CD14-positive monocyte (primary cell): Measurements from ENCODE around the gene SLC24A4. TPM values are rescaled to one million over a fixed set of nuclear protein-coding genes. Genes with fewer than 3 reads are reported as not detected.

Source experiments
- DNase-seq, 3 donors: peaks; one replicate each; pipeline ENCODE4 v3.0.0-alpha.2; 2011 to 2022
- H2AFZ ChIP-seq: 2 replicates; pipeline ENCODE4 v1.6.0; 2012; ENCODE audit warnings: mild to moderate bottlenecking, low read depth, low read length, inconsistent platforms; ENCODE audit not compliant: insufficient read depth, poor library complexity, severe bottlenecking
- H3K27ac ChIP-seq, 2 donors: 1 replicate in 1 of 2; 2 replicates in 1 of 2; pipeline ENCODE4 v1.5.1; 2012 to 2013; ENCODE audit warnings: low read length in 2 of 2, control low read depth in 1 of 2, inconsistent platforms in 1 of 2, low read depth in 1 of 2, mild to moderate bottlenecking in 1 of 2
- H3K27me3 ChIP-seq, 2 donors: one replicate each; pipeline versions ENCODE4 v1.6.0 to v1.6.1; 2011 to 2013; ENCODE audit warnings: low read length in 2 of 2; ENCODE audit not compliant: control insufficient read depth in 2 of 2, insufficient read depth in 2 of 2
- H3K36me3 ChIP-seq, 2 donors: replicated peaks in 1 of 2; 1 replicate in 1 of 2; 2 replicates in 1 of 2; pipeline versions ENCODE4 v1.5.1 to v1.6.1; 2012 to 2013; ENCODE audit warnings: low read length in 2 of 2, control low read depth in 1 of 2, inconsistent platforms in 1 of 2, mild to moderate bottlenecking in 1 of 2; ENCODE audit not compliant: insufficient read depth in 2 of 2, control insufficient read depth in 1 of 2
- H3K4me1 ChIP-seq, 2 donors: 1 replicate in 1 of 2; 2 replicates in 1 of 2; pipeline versions ENCODE4 v1.5.1 to v1.6.1; 2012 to 2013; ENCODE audit warnings: low read length in 2 of 2, control low read depth in 1 of 2, inconsistent platforms in 1 of 2, mild to moderate bottlenecking in 1 of 2, moderate library complexity in 1 of 2; ENCODE audit not compliant: insufficient read depth in 2 of 2, control insufficient read depth in 1 of 2
- H3K4me2 ChIP-seq: replicated peaks from 2 replicates; pipeline ENCODE3; 2012; ENCODE audit warnings: low read length, moderate library complexity, mild to moderate bottlenecking; ENCODE audit not compliant: poor library complexity, severe bottlenecking; ENCODE audit errors: extremely low read depth
- H3K4me3 ChIP-seq, 3 experiments: fragments of 200-600 bp in 1 of 3; sonication (generic) in 1 of 3; replicated peaks in 1 of 3; 1 replicate in 2 of 3; 2 replicates in 1 of 3; pipeline ENCODE4 v1.5.1; 2011 to 2013; ENCODE audit warnings: low read length in 3 of 3, mild to moderate bottlenecking in 3 of 3, control low read depth in 2 of 3, low read depth in 2 of 3, inconsistent platforms in 1 of 3, moderate library complexity in 1 of 3
- H3K79me2 ChIP-seq: 2 replicates; pipeline ENCODE4 v1.6.0; 2012; ENCODE audit warnings: mild to moderate bottlenecking, control low read depth, inconsistent platforms, low read length, moderate library complexity; ENCODE audit not compliant: insufficient read depth
- H3K9ac ChIP-seq: 2 replicates; pipeline ENCODE4 v1.6.0; 2017; ENCODE audit warnings: low read length, mild to moderate bottlenecking; ENCODE audit not compliant: insufficient read depth, poor library complexity, severe bottlenecking
- H3K9me3 ChIP-seq, 2 donors: replicated peaks in 1 of 2; 1 replicate in 1 of 2; 2 replicates in 1 of 2; pipeline versions ENCODE4 v1.5.1 to v1.6.1; 2012 to 2013; ENCODE audit warnings: low read length in 2 of 2, control low read depth in 1 of 2; ENCODE audit not compliant: control insufficient read depth in 1 of 2, insufficient read depth in 1 of 2
- H4K20me1 ChIP-seq: 2 replicates; pipeline ENCODE4 v1.6.0; 2012; ENCODE audit warnings: mild to moderate bottlenecking, low read length, control low read depth, moderate library complexity; ENCODE audit not compliant: insufficient read depth
- H3K27ac Mint-ChIP-seq, 7 donors: one replicate each; pipeline ENCODE4 v1.8.0; 2020; ENCODE audit warnings: mild to moderate bottlenecking in 7 of 7, mixed read lengths in 7 of 7, moderate library complexity in 6 of 7, inconsistent platforms in 2 of 7
- H3K27me3 Mint-ChIP-seq, 3 donors: one replicate each; pipeline ENCODE4 v1.8.0; 2021 to 2022; ENCODE audit warnings: low read depth in 3 of 3, mild to moderate bottlenecking in 3 of 3, mixed read lengths in 3 of 3, moderate library complexity in 3 of 3, inconsistent platforms in 1 of 3
- H3K36me3 Mint-ChIP-seq, 2 donors: one replicate each; pipeline ENCODE4 v1.8.0; 2020; ENCODE audit warnings: mixed read lengths in 2 of 2, inconsistent platforms in 1 of 2, mild to moderate bottlenecking in 1 of 2
- H3K4me1 Mint-ChIP-seq: one replicate; pipeline ENCODE4 v1.8.0; 2020; ENCODE audit warnings: mild to moderate bottlenecking, mixed read lengths
- H3K4me3 Mint-ChIP-seq, 2 donors: one replicate each; pipeline ENCODE4 v1.8.0; 2020; ENCODE audit warnings: mild to moderate bottlenecking in 2 of 2, mixed read lengths in 2 of 2, moderate library complexity in 1 of 2
- H3K9me3 Mint-ChIP-seq, 7 donors: one replicate each; pipeline ENCODE4 v1.8.0; 2020 to 2022; ENCODE audit warnings: mixed read lengths in 7 of 7, mild to moderate bottlenecking in 6 of 7, moderate library complexity in 6 of 7, inconsistent platforms in 2 of 7
- CTCF ChIP-seq: fragments of 200-600 bp; IDR thresholded peaks from one replicate; pipeline ENCODE4 v1.8.0; 2022; ENCODE audit warnings: antibody characterized with exemption, mild to moderate bottlenecking
- WGBS: methylation state at CpG from one replicate; pipeline ENCODE4 v1.1.5; 2013; ENCODE audit warnings: missing lambda C conversion rate; ENCODE audit not compliant: insufficient coverage; 5-methylcytosine and 5-hydroxymethylcytosine counted together
- intact Hi-C, 2 donors: fragments of 100-400 bp; cut with micrococcal nuclease; formaldehyde crosslinking; loops; one replicate each; pipeline versions ENCODE4 v1.15.0 to v1.15.1; 2023
- polyA plus RNA-seq, 3 donors: library from polyadenylated mRNA; depleted of rRNA in 1 of 3; unstranded in 2 of 3; stranded (reverse) in 1 of 3; fragments of 300-500 nt in 2 of 3; fragments of >200 nt in 1 of 3; fragmentation: Illumina TruSeq in 2 of 3; gene quantifications; 1 replicate in 2 of 3; 2 replicates in 1 of 3; pipeline ENCODE4 v1.2.3, GENCODE V29; 2012 to 2021

SLC24A4 gene
- polyA plus RNA-seq, 3 donors: 20.0 to 41.9 (median 26.5) TPM

GRCh38 chr14:92481811-92482555, 159.0 kb downstream of the SLC24A4 start:
- Histone ChIP-seq H3K4me2 (no peak overlapping the region), H3K27me3 (no peaks in the 10 kb centered on the region), H3K9ac (no peak overlapping the region), H3K4me3 (peak overlapping the region in 1 of 3 experiments; percentile 11), H4K20me1 (peaks cover 18% of the 10 kb centered on the region), H3K79me2 (peaks cover 100% of the 10 kb centered on the region), H3K36me3 (peaks cover 31 to 58% of the 10 kb centered on the region in 2 donors), H2AFZ (no peak overlapping the region), H3K4me1 (peaks cover 29 to 75% of the 10 kb centered on the region in 2 donors), H3K9me3 (no peaks in the 10 kb centered on the region), H3K27ac (peak overlapping the region in 1 of 2 donors; percentile 43)
- peaks cover 68% of the 10 kb centered on the region for H3K4me1 Mint-ChIP-seq
- peaks cover 0 to 9% (median 0%) of the 10 kb centered on the region in 7 donors for H3K9me3 Mint-ChIP-seq
- intact Hi-C loops: no loop called here
- TF ChIP-seq CTCF: no peak
- no CpG with 5 or more reads among the region's 1 CpG for WGBS
- H3K27me3 Mint-ChIP-seq: peaks cover 0 to 3% (median 0%) of the 10 kb centered on the region in 3 donors
- peak overlapping the region in 1 of 2 donors; percentile 57 for H3K4me3 Mint-ChIP-seq
- H3K36me3 Mint-ChIP-seq: peaks cover 62 to 84% of the 10 kb centered on the region in 2 donors
- H3K27ac Mint-ChIP-seq: peak overlapping the region; percentile 18 to 86 (median 75)
- no peak for DNase-seq

DNA sequence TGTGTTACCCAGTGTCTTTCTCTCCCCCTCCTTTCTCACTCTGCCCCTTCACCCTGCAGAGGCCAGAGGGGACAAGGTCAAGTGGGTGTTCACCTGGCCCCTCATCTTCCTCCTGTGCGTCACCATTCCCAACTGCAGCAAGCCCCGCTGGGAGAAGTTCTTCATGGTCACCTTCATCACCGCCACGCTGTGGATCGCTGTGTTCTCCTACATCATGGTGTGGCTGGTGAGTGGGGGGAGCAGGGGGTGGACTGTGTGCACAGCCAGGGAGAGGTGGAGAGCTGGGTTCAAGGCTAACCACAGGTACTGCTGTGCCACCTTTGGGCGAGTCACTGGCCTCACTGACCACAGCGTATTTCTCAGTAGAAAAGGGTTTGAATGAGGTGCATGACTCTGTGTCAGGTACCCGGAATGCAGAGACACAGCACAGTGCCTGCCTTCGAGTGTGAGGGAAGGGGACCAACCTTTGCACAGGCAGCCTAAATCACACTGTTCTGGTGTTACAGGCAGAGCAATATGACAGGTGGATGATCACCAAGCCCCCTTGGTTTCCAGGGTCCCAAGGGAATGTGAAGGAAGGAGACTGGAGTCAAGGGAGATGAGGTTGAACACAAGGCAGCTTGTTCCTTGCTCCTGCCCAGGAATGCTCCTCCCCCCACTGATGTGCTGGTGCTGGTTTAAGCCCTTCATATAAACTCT, 159.8 kb downstream of the SLC24A4 start:
- no peaks in the 10 kb centered on the region for H3K27me3 ChIP-seq
- Mint-ChIP-seq H3K36me3 (peaks cover 67 to 85% of the 10 kb centered on the region in 2 donors), H3K9me3 (peaks cover 0 to 9% (median 0%) of the 10 kb centered on the region in 7 donors), H3K27me3 (peaks cover 0 to 3% (median 0%) of the 10 kb centered on the region in 3 donors), H3K4me1 (peaks cover 75% of the 10 kb centered on the region), H3K27ac (peak overlapping the region in 4 of 7 donors; percentile 51 to 77 (median 64)), H3K4me3 (no peak overlapping the region)
- no peak overlapping the region for H3K9ac ChIP-seq
- H3K4me1 ChIP-seq: peaks cover 37 to 75% of the 10 kb centered on the region in 2 donors
- DNase-seq: no peak
- intact Hi-C loops: no loop called here
- 98% methylated on average over 6 of the region's 9 CpGs for WGBS
- H3K4me3 ChIP-seq: no peak overlapping the region
- no peaks in the 10 kb centered on the region for H3K9me3 ChIP-seq
- H3K27ac ChIP-seq: peak overlapping the region in 1 of 2 donors; percentile 43
- H3K36me3 ChIP-seq: peaks cover 31 to 60% of the 10 kb centered on the region in 2 donors
- peaks cover 18% of the 10 kb centered on the region for H4K20me1 ChIP-seq
- H3K4me2 ChIP-seq: no peak overlapping the region
- H2AFZ ChIP-seq: no peak overlapping the region
- no peak for TF ChIP-seq CTCF
- peaks cover 98% of the 10 kb centered on the region for H3K79me2 ChIP-seq
